Activated naive CD8-positive, alpha-beta T cell treated with anti-CD3 and anti-CD28 coated beads, Interleukin-2, amount 50 U/mL, for 24 hours (primary cell): ENCODE results near the gene DOCK11.

ENCODE experiments used
- ATAC-seq: fragments of 150-1000 bp; cut with Tn5 transposase; one replicate; pipeline ENCODE4 v1.10.0; 2021
- DNase-seq: peaks from one replicate; pipeline ENCODE4 v3.0.0; 2021
- H3K27ac Mint-ChIP-seq: one replicate; pipeline ENCODE4 v1.8.0; 2021; ENCODE audit warnings: mild to moderate bottlenecking, mixed read lengths
- H3K27me3 Mint-ChIP-seq: one replicate; pipeline ENCODE4 v1.8.0; 2021; ENCODE audit warnings: mixed read lengths
- H3K36me3 Mint-ChIP-seq: one replicate; pipeline ENCODE4 v1.8.0; 2021; ENCODE audit warnings: low read depth, mixed read lengths
- H3K4me1 Mint-ChIP-seq: one replicate; pipeline ENCODE4 v1.8.0; 2021; ENCODE audit warnings: mixed read lengths
- H3K4me3 Mint-ChIP-seq: one replicate; pipeline ENCODE4 v1.8.0; 2021; ENCODE audit warnings: mild to moderate bottlenecking, moderate library complexity, mixed read lengths
- H3K9me3 Mint-ChIP-seq: one replicate; pipeline ENCODE4 v1.8.0; 2021; ENCODE audit warnings: mixed read lengths

Gene DOCK11

GRCh38 chrX:118493653-118494297 is 1.8 kb upstream of the DOCK11 start:
- Mint-ChIP-seq H3K9me3 (no peaks in the 10 kb centered on the region), H3K27me3 (no peaks in the 10 kb centered on the region), H3K36me3 (no peaks in the 10 kb centered on the region), H3K4me1 (peaks cover 21% of the 10 kb centered on the region), H3K4me3 (no peak overlapping the region), H3K27ac (peak overlapping the region; percentile 86)
- ATAC-seq: no peak
- DNase-seq: no peak

GRCh38 chrX:118495958-118496762 is 545 bp downstream of the DOCK11 start:
- Mint-ChIP-seq H3K27ac (peak overlapping the region; percentile 92), H3K9me3 (no peaks in the 10 kb centered on the region), H3K36me3 (no peaks in the 10 kb centered on the region), H3K4me3 (peak overlapping the region; percentile 95), H3K27me3 (no peaks in the 10 kb centered on the region), H3K4me1 (peaks cover 29% of the 10 kb centered on the region)
- ATAC-seq: peak; percentile 72
- peak; percentile 67 for DNase-seq

- no peaks in the 10 kb centered on the region for H3K9me3 Mint-ChIP-seq
- H3K27me3 Mint-ChIP-seq: no peaks in the 10 kb centered on the region
- H3K36me3 Mint-ChIP-seq: no peaks in the 10 kb centered on the region
- peak overlapping the region; percentile 95 for H3K4me3 Mint-ChIP-seq
- DNase-seq (no peak), ATAC-seq (no peak)
- peak overlapping the region; percentile 92 for H3K27ac Mint-ChIP-seq
- peaks cover 32% of the 10 kb centered on the region for H3K4me1 Mint-ChIP-seq
These were observed 1.1 kb downstream of the DOCK11 start for GRCh38 chrX:118496763-118497079.

- Mint-ChIP-seq H3K36me3 (no peaks in the 10 kb centered on the region), H3K9me3 (no peaks in the 10 kb centered on the region), H3K27ac (peak overlapping the region; percentile 92), H3K4me1 (peaks cover 38% of the 10 kb centered on the region), H3K27me3 (no peaks in the 10 kb centered on the region), H3K4me3 (peak overlapping the region; percentile 95)
- no peak for DNase-seq
- ATAC-seq: no peak
These were observed 1.7 kb downstream of the DOCK11 start for GRCh38 chrX:118497180-118497818.

GRCh38 chrX:118498351-118498750 is 2.7 kb downstream of the DOCK11 start:
- H3K27ac Mint-ChIP-seq: no peak overlapping the region
- no peak for ATAC-seq
- no peaks in the 10 kb centered on the region for H3K27me3 Mint-ChIP-seq
- no peaks in the 10 kb centered on the region for H3K9me3 Mint-ChIP-seq
- no peak for DNase-seq
- H3K36me3 Mint-ChIP-seq: no peaks in the 10 kb centered on the region
- peak overlapping the region; percentile 95 for H3K4me3 Mint-ChIP-seq
- peaks cover 48% of the 10 kb centered on the region for H3K4me1 Mint-ChIP-seq

GRCh38 chrX:118498755-118499154 is 3.1 kb downstream of the DOCK11 start:
- no peak for ATAC-seq
- H3K4me1 Mint-ChIP-seq: peaks cover 52% of the 10 kb centered on the region
- H3K4me3 Mint-ChIP-seq: peak overlapping the region; percentile 39
- H3K36me3 Mint-ChIP-seq: no peaks in the 10 kb centered on the region
- H3K27me3 Mint-ChIP-seq: no peaks in the 10 kb centered on the region
- H3K27ac Mint-ChIP-seq: peak overlapping the region; percentile 80
- no peaks in the 10 kb centered on the region for H3K9me3 Mint-ChIP-seq
- no peak for DNase-seq

- no peaks in the 10 kb centered on the region for H3K9me3 Mint-ChIP-seq
- DNase-seq: no peak
- no peaks in the 10 kb centered on the region for H3K36me3 Mint-ChIP-seq
- H3K4me3 Mint-ChIP-seq: peak overlapping the region; percentile 39
- peaks cover 53% of the 10 kb centered on the region for H3K4me1 Mint-ChIP-seq
- H3K27me3 Mint-ChIP-seq: no peaks in the 10 kb centered on the region
- H3K27ac Mint-ChIP-seq: peak overlapping the region; percentile 80
- ATAC-seq: no peak
These were observed 3.7 kb downstream of the DOCK11 start for GRCh38 chrX:118499295-118499694.

- H3K4me1 Mint-ChIP-seq: peaks cover 65% of the 10 kb centered on the region
- no peaks in the 10 kb centered on the region for H3K9me3 Mint-ChIP-seq
- H3K27ac Mint-ChIP-seq: peak overlapping the region; percentile 96
- DNase-seq (no peak), ATAC-seq (peak; percentile 8)
- no peaks in the 10 kb centered on the region for H3K36me3 Mint-ChIP-seq
- no peaks in the 10 kb centered on the region for H3K27me3 Mint-ChIP-seq
- peak overlapping the region; percentile 62 for H3K4me3 Mint-ChIP-seq
These were observed 6.7 kb downstream of the DOCK11 start for GRCh38 chrX:118502161-118502789.

GRCh38 chrX:118503260-118504041 is 7.8 kb downstream of the DOCK11 start:
- no peaks in the 10 kb centered on the region for H3K9me3 Mint-ChIP-seq
- H3K36me3 Mint-ChIP-seq: no peaks in the 10 kb centered on the region
- no peaks in the 10 kb centered on the region for H3K27me3 Mint-ChIP-seq
- DNase-seq (no peak), ATAC-seq (no peak)
- H3K27ac Mint-ChIP-seq: peak overlapping the region; percentile 96
- H3K4me3 Mint-ChIP-seq: peak overlapping the region; percentile 62
- H3K4me1 Mint-ChIP-seq: peaks cover 60% of the 10 kb centered on the region

GRCh38 chrX:118504581-118504980 is 9.0 kb downstream of the DOCK11 start:
- H3K4me1 Mint-ChIP-seq: peaks cover 56% of the 10 kb centered on the region
- H3K9me3 Mint-ChIP-seq: no peaks in the 10 kb centered on the region
- H3K4me3 Mint-ChIP-seq: no peak overlapping the region
- DNase-seq (no peak), ATAC-seq (no peak)
- no peaks in the 10 kb centered on the region for H3K27me3 Mint-ChIP-seq
- H3K36me3 Mint-ChIP-seq: no peaks in the 10 kb centered on the region
- H3K27ac Mint-ChIP-seq: peak overlapping the region; percentile 46

GRCh38 chrX:118506805-118507480 is 11.3 kb downstream of the DOCK11 start:
- H3K9me3 Mint-ChIP-seq: no peaks in the 10 kb centered on the region
- DNase-seq (no peak), ATAC-seq (no peak)
- H3K27ac Mint-ChIP-seq: peak overlapping the region; percentile 49
- peaks cover 6% of the 10 kb centered on the region for H3K36me3 Mint-ChIP-seq
- H3K4me3 Mint-ChIP-seq: no peak overlapping the region
- H3K4me1 Mint-ChIP-seq: peaks cover 70% of the 10 kb centered on the region
- no peaks in the 10 kb centered on the region for H3K27me3 Mint-ChIP-seq

- no peaks in the 10 kb centered on the region for H3K27me3 Mint-ChIP-seq
- ATAC-seq (no peak), DNase-seq (no peak)
- H3K4me3 Mint-ChIP-seq: no peak overlapping the region
- H3K9me3 Mint-ChIP-seq: no peaks in the 10 kb centered on the region
- peaks cover 67% of the 10 kb centered on the region for H3K4me1 Mint-ChIP-seq
- H3K36me3 Mint-ChIP-seq: peaks cover 6% of the 10 kb centered on the region
- no peak overlapping the region for H3K27ac Mint-ChIP-seq
These were observed 12.2 kb downstream of the DOCK11 start for GRCh38 chrX:118507766-118508165.

- Mint-ChIP-seq H3K27me3 (no peaks in the 10 kb centered on the region), H3K9me3 (no peaks in the 10 kb centered on the region), H3K36me3 (peaks cover 6% of the 10 kb centered on the region), H3K4me3 (no peak overlapping the region), H3K27ac (no peak overlapping the region), H3K4me1 (peaks cover 67% of the 10 kb centered on the region)
- no peak for DNase-seq
- ATAC-seq: no peak
These were observed 12.6 kb downstream of the DOCK11 start for GRCh38 chrX:118508221-118508620.

- Mint-ChIP-seq H3K36me3 (peaks cover 8% of the 10 kb centered on the region), H3K4me3 (no peak overlapping the region), H3K9me3 (no peaks in the 10 kb centered on the region), H3K27ac (no peak overlapping the region), H3K4me1 (peaks cover 67% of the 10 kb centered on the region), H3K27me3 (no peaks in the 10 kb centered on the region)
- no peak for ATAC-seq
- no peak for DNase-seq
These were observed 13.0 kb downstream of the DOCK11 start for GRCh38 chrX:118508635-118509034.
